HCT116 (cell line): ENCODE data around the gene MBLAC1. TPM values are rescaled to one million over a fixed set of nuclear protein-coding genes. Genes with fewer than 3 reads are reported as not detected.
A peak's percentile ranks its signal among the peaks of the same experiment; 100 is the strongest.

Source experiments
- ATAC-seq: fragments of 200-7000 bp; cut with Tn5 transposase; 2 replicates; pipeline ENCODE4 v1.9.1; 2020; ENCODE audit warnings: mild to moderate bottlenecking, moderate library complexity
- BruUV-seq: library from RNA; stranded (reverse); fragments of 400-500 nt; replicated peaks from 2 replicates; lab custom pipeline; 2021; lab: Mats Ljungman, UMichigan
- CTCF ChIA-PET: fragments of 300-600 bp; sonication (Branson Sonifier 250); formaldehyde crosslinking; loops from one replicate; lab custom pipeline; 2021; ENCODE audit warnings: antibody characterized with exemption; lab: Charles Lee
- POLR2A ChIA-PET: fragments of 300-600, 350-600 bp; sonication (Branson Sonifier 250); formaldehyde crosslinking; loops from one replicate; lab custom pipeline; 2021; ENCODE audit warnings: antibody characterized with exemption; lab: Charles Lee
- RAD21 ChIA-PET, 2 experiments: fragments of 300-600 bp; sonication (Branson Sonifier 250); formaldehyde crosslinking; loops; one replicate each; lab custom pipeline; 2023; ENCODE audit warnings: low total read pairs in 2 of 2; ENCODE audit not compliant: uncharacterized antibody in 2 of 2, unreplicated experiment in 2 of 2, low non-redundant PET in 1 of 2; lab: Charles Lee
- DNase-seq: peaks from one replicate; pipeline ENCODE4 v3.0.0-alpha.2; 2010; ENCODE audit warnings: low read depth, low spot score
- H2AFZ ChIP-seq: fragments of 200-600 bp; shearing (Covaris generic), sonication (generic); 2 replicates; pipeline ENCODE4 v1.6.1; 2017; ENCODE audit warnings: low read depth, mixed run types, mixed read lengths, antibody characterized with exemption, low read length; ENCODE audit not compliant: poor library complexity, severe bottlenecking
- H3K27ac ChIP-seq: 2 replicates; pipeline ENCODE4 v1.5.1; 2012; ENCODE audit warnings: low read depth, low read length
- H3K27me3 ChIP-seq: fragments of 200-600 bp; sonication (generic); 2 replicates; pipeline ENCODE4 v1.6.1; 2016; ENCODE audit warnings: mixed run types, low read length, mixed read lengths; ENCODE audit not compliant: insufficient read depth
- H3K36me3 ChIP-seq, 2 experiments: fragments of 200-500 bp in 1 of 2; fragments of 200-600 bp in 1 of 2; sonication (Bioruptor generic) in 1 of 2; sonication (generic) in 1 of 2; 2 replicates each; pipeline versions ENCODE4 v1.5.1 to v1.6.1; 2014 to 2016; ENCODE audit warnings: low read length in 2 of 2, inconsistent platforms in 1 of 2, mixed read lengths in 1 of 2, mixed run types in 1 of 2; ENCODE audit not compliant: insufficient read depth in 2 of 2, control insufficient read depth in 1 of 2
- H3K4me1 ChIP-seq, 2 experiments: fragments of 200-600 bp in 1 of 2; sonication (generic) in 1 of 2; 2 replicates each; pipeline versions ENCODE4 v1.5.1 to v1.6.1; 2012 to 2017; ENCODE audit warnings: low read length in 2 of 2, inconsistent platforms in 1 of 2, mild to moderate bottlenecking in 1 of 2, mixed read lengths in 1 of 2, mixed run types in 1 of 2, moderate library complexity in 1 of 2; ENCODE audit not compliant: insufficient read depth in 2 of 2, control insufficient read depth in 1 of 2
- H3K4me2 ChIP-seq: fragments of 200-600 bp; sonication (generic); 2 replicates; pipeline ENCODE4 v1.6.1; 2017; ENCODE audit warnings: mixed run types, low read length, mixed read lengths
- H3K4me3 ChIP-seq, 2 experiments: fragments of 200-600 bp in 1 of 2; sonication (generic) in 1 of 2; replicated peaks in 1 of 2; 2 replicates each; pipeline ENCODE4 v1.5.1; 2011 to 2016; ENCODE audit warnings: low read length in 2 of 2, control low read depth in 1 of 2, low read depth in 1 of 2, mild to moderate bottlenecking in 1 of 2, mixed read lengths in 1 of 2, mixed run types in 1 of 2
- H3K79me2 ChIP-seq: fragments of 200-600 bp; sonication (generic); 2 replicates; pipeline ENCODE4 v1.6.1; 2017; ENCODE audit warnings: mild to moderate bottlenecking, mixed run types, low read length, moderate library complexity, mixed read lengths; ENCODE audit not compliant: insufficient read depth
- H3K9ac ChIP-seq: fragments of 200-600 bp; sonication (generic); 2 replicates; pipeline ENCODE4 v1.6.1; 2016; ENCODE audit warnings: low read length, mixed read lengths
- H3K9me2 ChIP-seq: fragments of 200-600 bp; sonication (generic), shearing (Covaris generic); 2 replicates; pipeline ENCODE4 v1.6.1; 2017; ENCODE audit warnings: mixed run types, mild to moderate bottlenecking, moderate library complexity; ENCODE audit not compliant: insufficient read depth
- H3K9me3 ChIP-seq, 2 experiments: fragments of 200-500 bp in 1 of 2; fragments of 200-600 bp in 1 of 2; sonication (Bioruptor generic) in 1 of 2; sonication (generic) in 1 of 2; 2 replicates each; pipeline ENCODE4 v1.6.1; 2014 to 2017; ENCODE audit warnings: low read length in 2 of 2, mixed read lengths in 2 of 2, inconsistent platforms in 1 of 2, low read depth in 1 of 2, mild to moderate bottlenecking in 1 of 2, mixed run types in 1 of 2, moderate library complexity in 1 of 2; ENCODE audit not compliant: control insufficient read depth in 1 of 2, insufficient read depth in 1 of 2
- H4K20me1 ChIP-seq: fragments of 200-600 bp; sonication (generic), shearing (Covaris generic); 2 replicates; pipeline ENCODE4 v1.6.1; 2017; ENCODE audit warnings: mixed run types, mild to moderate bottlenecking, moderate library complexity; ENCODE audit not compliant: insufficient read depth
- CTCF ChIP-seq, 3 experiments: fragments of 200-600 bp in 1 of 3; sonication (generic) in 1 of 3; IDR thresholded peaks in 2 of 3; conservative IDR thresholded peaks in 1 of 3; 2 replicates each; pipeline ENCODE4 v1.5.1; 2012 to 2017; ENCODE audit warnings: low read depth in 2 of 3, low read length in 2 of 3, antibody characterized with exemption in 1 of 3, borderline replicate concordance in 1 of 3, control low read depth in 1 of 3, mild to moderate bottlenecking in 1 of 3, mixed read lengths in 1 of 3, mixed run types in 1 of 3, moderate library complexity in 1 of 3; ENCODE audit not compliant: insufficient read depth in 1 of 3
- EGR1 ChIP-seq: IDR thresholded peaks from 2 replicates; pipeline ENCODE4 v1.6.1; 2012; ENCODE audit warnings: low read depth
- EZH2phosphoT487 ChIP-seq: fragments of 200-600 bp; IDR thresholded peaks from 2 replicates; pipeline ENCODE4 v1.6.1; 2018; ENCODE audit warnings: antibody characterized with exemption, borderline replicate concordance
- FOSL1 ChIP-seq: IDR thresholded peaks from 2 replicates; pipeline ENCODE4 v1.6.1; 2012; ENCODE audit warnings: low read depth
- POLR2AphosphoS5 ChIP-seq: IDR thresholded peaks from 2 replicates; pipeline ENCODE4 v1.6.1; 2011; ENCODE audit warnings: mild to moderate bottlenecking, low read depth, low read length, moderate library complexity
- REST ChIP-seq: IDR thresholded peaks from 2 replicates; pipeline ENCODE4 v1.6.1; 2012; ENCODE audit warnings: low read depth
- SP1 ChIP-seq: IDR thresholded peaks from 2 replicates; pipeline ENCODE4 v1.6.1; 2012; ENCODE audit warnings: low read depth
- YY1 ChIP-seq: IDR thresholded peaks from 2 replicates; pipeline ENCODE4 v1.6.1; 2011; ENCODE audit warnings: low read length, low read depth, moderate library complexity, mild to moderate bottlenecking; ENCODE audit not compliant: insufficient replicate concordance; ENCODE audit errors: extremely low read depth
- ZBTB33 ChIP-seq: IDR thresholded peaks from 2 replicates; pipeline ENCODE4 v1.6.1; 2011; ENCODE audit warnings: mild to moderate bottlenecking, low read length, moderate library complexity; ENCODE audit not compliant: insufficient replicate concordance; ENCODE audit errors: extremely low read depth
- intact Hi-C: fragments of 100-400 bp; cut with micrococcal nuclease; formaldehyde crosslinking; loops from 2 replicates; pipeline ENCODE4 v1.10.0; 2022
- total RNA-seq: library from RNA; stranded (reverse); gene quantifications from one replicate; pipeline ENCODE4 v1.2.1, GENCODE V29; 2021; ENCODE audit not compliant: unreplicated experiment

The MBLAC1 gene
- total RNA-seq, 1 experiment from 2014 or later = 2.0 TPM

- H2AFZ ChIP-seq = no peak overlapping the region
- ATAC-seq (no peak), DNase-seq (no peak)
- H3K27ac ChIP-seq = peak overlapping the region; percentile 50
- TSS peak; percentile 59 for BruUV-seq
- ChIA-PET POLR2A (no interaction called here), CTCF (no interaction called here), RAD21 (no interaction called here)
- no peaks in the 10 kb centered on the region for H3K36me3 ChIP-seq
- no peaks in the 10 kb centered on the region for H3K27me3 ChIP-seq
- H3K4me2 ChIP-seq = peak overlapping the region; percentile 91
- TF ChIP-seq EZH2phosphoT487 (no peak), EGR1 (no peak), SP1 (no peak), FOSL1 (no peak), YY1 (no peak), ZBTB33 (no peak), CTCF (IDR thresholded peaks at IDR 0.05 in 2 of 3, conservative IDR thresholded peaks at IDR 0.05 in 1 of 3; ENCODE audit: borderline replicate concordance in 1 of 3, insufficient read depth in 1 of 3, low read depth in 2 of 3, low read length in 2 of 3) (no peak), REST (no peak), POLR2AphosphoS5 (no peak)
- H3K4me3 ChIP-seq = peak overlapping the region; percentile 90 to 99
- no peaks in the 10 kb centered on the region for H3K9me3 ChIP-seq
- intact Hi-C loops = no loop called here
- H3K9me2 ChIP-seq = no peaks in the 10 kb centered on the region
- peaks cover 11% of the 10 kb centered on the region for H3K79me2 ChIP-seq
- H3K4me1 ChIP-seq = peaks cover 8 to 20% of the 10 kb centered on the region in 2 experiments
- no peaks in the 10 kb centered on the region for H4K20me1 ChIP-seq
- H3K9ac ChIP-seq = peak overlapping the region; percentile 87
Observed at GRCh38 chr7:100118388-100119071, 8.2 kb upstream of the MBLAC1 start.
